ENCODE data around the gene LILRA5. TPM values are rescaled to one million over a fixed set of nuclear protein-coding genes. Genes with fewer than 3 reads are reported as not detected.
"Not testable (repeated sequence)": the region's sequence is repeated elsewhere in the genome, so short reads cannot be mapped to it uniquely, and the experiment has no call there.

The LILRA5 gene
- total RNA-seq, 1 donor from 2014 or later = 1.4 TPM

- not testable (repeated sequence) for ATAC-seq; DNase-seq (ENCODE audit: low spot score)
These were observed 34.9 kb downstream of the LILRA5 start for GRCh38 chr19:54278056-54278455.

- not testable (repeated sequence) for DNase-seq (ENCODE audit: low spot score); ATAC-seq
These were observed 35.8 kb downstream of the LILRA5 start for GRCh38 chr19:54277111-54277615.

GRCh38 chr19:54275951-54276350 lies 37.0 kb downstream of the LILRA5 start:
- DNase-seq (ENCODE audit: low spot score) (no peak), ATAC-seq (no peak)

- not testable (repeated sequence) for ATAC-seq; DNase-seq (ENCODE audit: low spot score)
These were observed 38.5 kb downstream of the LILRA5 start for GRCh38 chr19:54274516-54274915.

- ATAC-seq (no peak), DNase-seq (ENCODE audit: low spot score) (no peak)
These were observed 39.1 kb downstream of the LILRA5 start for GRCh38 chr19:54273821-54274220.

- ATAC-seq; DNase-seq (ENCODE audit: low spot score): not testable (repeated sequence)
These were observed 40.8 kb downstream of the LILRA5 start for GRCh38 chr19:54272181-54272580.

GRCh38 chr19:54271587-54271986 lies 41.4 kb downstream of the LILRA5 start:
- not testable (repeated sequence) for DNase-seq (ENCODE audit: low spot score)
- ATAC-seq = peak; percentile 19

GRCh38 chr19:54271106-54271505 lies 41.9 kb downstream of the LILRA5 start:
- DNase-seq (ENCODE audit: low spot score) (no peak), ATAC-seq (peak; percentile 41)

- ATAC-seq (no peak), DNase-seq (ENCODE audit: low spot score) (no peak)
These were observed 44.0 kb downstream of the LILRA5 start for GRCh38 chr19:54268936-54269335.

GRCh38 chr19:54266133-54266532 lies 46.8 kb downstream of the LILRA5 start:
- DNase-seq (ENCODE audit: low spot score) (peak; percentile 64), ATAC-seq (peak; percentile 91)

GRCh38 chr19:54262470-54262869 lies 50.5 kb downstream of the LILRA5 start:
- DNase-seq (ENCODE audit: low spot score) (no peak), ATAC-seq (no peak)

GRCh38 chr19:54262066-54262465 lies 50.9 kb downstream of the LILRA5 start:
- no peak for ATAC-seq
- DNase-seq (ENCODE audit: low spot score) = peak; percentile 39

GRCh38 chr19:54257116-54257480 lies 55.9 kb downstream of the LILRA5 start, which contains the start of gene LILRB5:
Gene LILRB5, minus strand, starts transcription at chr19:54257273. Its CDS starts 80 bp downstream, at chr19:54257193.
- peak; percentile 44 for DNase-seq (ENCODE audit: low spot score)
- ATAC-seq = peak; percentile 57

Other genes with a start within 250 kb of the LILRA5 start
- not detected for gene VSTM1, start 249.3 kb downstream of the LILRA5 start, total RNA-seq
- not detected for gene TARM1, start 231.8 kb downstream of the LILRA5 start, total RNA-seq
- gene OSCAR, start 212.4 kb downstream of the LILRA5 start, total RNA-seq = 0.91 TPM
- 74.5 TPM for gene NDUFA3, start 210.3 kb downstream of the LILRA5 start, total RNA-seq
- 4.3 TPM for gene TFPT, start 197.5 kb downstream of the LILRA5 start, total RNA-seq
- 23.2 TPM for gene PRPF31, start 197.4 kb downstream of the LILRA5 start, total RNA-seq
- 19.0 TPM for gene CNOT3, start 175.4 kb downstream of the LILRA5 start, total RNA-seq
- gene LENG1, start 153.4 kb downstream of the LILRA5 start, total RNA-seq = 1.3 TPM
- gene TMC4, start 140.0 kb downstream of the LILRA5 start, total RNA-seq = 1.9 TPM
- 34.3 TPM for gene MBOAT7, start 123.6 kb downstream of the LILRA5 start, total RNA-seq
- 17.4 TPM for gene TSEN34, start 121.9 kb downstream of the LILRA5 start, total RNA-seq
- gene RPS9, start 112.3 kb downstream of the LILRA5 start, total RNA-seq = 482 TPM
- 1.2 TPM for gene LILRB3, start 90.2 kb downstream of the LILRA5 start, total RNA-seq
- 0.75 TPM for gene LILRA6, start 70.4 kb downstream of the LILRA5 start, total RNA-seq
- gene LILRB5, start 55.9 kb downstream of the LILRA5 start, total RNA-seq = 8.7 TPM
- 1.7 TPM for gene LILRB2, start 32.1 kb downstream of the LILRA5 start, total RNA-seq
- gene LILRA4, start 26.0 kb upstream of the LILRA5 start, total RNA-seq = not detected
- 3.1 TPM for gene LAIR1, start 51.8 kb upstream of the LILRA5 start, total RNA-seq
- 0.33 TPM for gene TTYH1, start 102.3 kb upstream of the LILRA5 start, total RNA-seq
- gene LENG8, start 136.0 kb upstream of the LILRA5 start, total RNA-seq = 57.8 TPM
- gene LENG9, start 150.6 kb upstream of the LILRA5 start, total RNA-seq = 2.2 TPM
- 2.4 TPM for gene CDC42EP5, start 160.1 kb upstream of the LILRA5 start, total RNA-seq
- not detected for gene LAIR2, start 189.7 kb upstream of the LILRA5 start, total RNA-seq

All from left lobe of liver (tissue), 2 donors.